HUES48 (cell line): ENCODE measurements around the gene TANK.

Source experiments
- H3K27ac ChIP-seq: one replicate; pipeline ENCODE4 v1.7.0; 2013; ENCODE audit warnings: low read depth, low read length, inconsistent platforms
- H3K27me3 ChIP-seq: 2 replicates; pipeline ENCODE4 v1.6.1; 2013; ENCODE audit warnings: mild to moderate bottlenecking, low read length; ENCODE audit not compliant: control insufficient read depth, insufficient read depth
- H3K36me3 ChIP-seq: 2 replicates; pipeline ENCODE4 v1.6.1; 2013; ENCODE audit warnings: low read length; ENCODE audit not compliant: control insufficient read depth, insufficient read depth
- H3K4me1 ChIP-seq: 2 replicates; pipeline ENCODE4 v1.6.1; 2013; ENCODE audit warnings: mild to moderate bottlenecking, low read length; ENCODE audit not compliant: control insufficient read depth, insufficient read depth
- H3K4me3 ChIP-seq: 2 replicates; pipeline ENCODE4 v1.5.1; 2013; ENCODE audit warnings: mild to moderate bottlenecking, low read depth, low read length
- H3K9ac ChIP-seq: 2 replicates; pipeline ENCODE4 v1.6.1; 2013; ENCODE audit warnings: mild to moderate bottlenecking, low read depth, low read length, moderate library complexity
- H3K9me3 ChIP-seq: 2 replicates; pipeline ENCODE4 v1.6.1; 2013; ENCODE audit warnings: low read length; ENCODE audit not compliant: control insufficient read depth, insufficient read depth

TANK gene

GRCh38 chr2:161152302-161152701 is 7.9 kb upstream of the TANK start:
- no peak overlapping the region for H3K4me3 ChIP-seq
- no peak overlapping the region for H3K9ac ChIP-seq
- no peaks in the 10 kb centered on the region for H3K4me1 ChIP-seq
- H3K36me3 ChIP-seq: no peaks in the 10 kb centered on the region
- peaks cover 26% of the 10 kb centered on the region for H3K9me3 ChIP-seq
- H3K27me3 ChIP-seq: no peaks in the 10 kb centered on the region
- no peak overlapping the region for H3K27ac ChIP-seq

GRCh38 chr2:161158882-161159281 is 1.3 kb upstream of the TANK start:
- peaks cover 7% of the 10 kb centered on the region; the same call in 1 of the 2 replicates for H3K4me1 ChIP-seq
- peaks cover 13% of the 10 kb centered on the region for H3K36me3 ChIP-seq
- H3K4me3 ChIP-seq: no peak overlapping the region
- H3K9ac ChIP-seq: no peak overlapping the region
- no peaks in the 10 kb centered on the region for H3K27me3 ChIP-seq
- no peak overlapping the region for H3K27ac ChIP-seq
- no peaks in the 10 kb centered on the region for H3K9me3 ChIP-seq

- Histone ChIP-seq H3K4me3 (peak overlapping the region; percentile 50), H3K36me3 (peaks cover 16% of the 10 kb centered on the region), H3K4me1 (peaks cover 7% of the 10 kb centered on the region; the same call in 1 of the 2 replicates), H3K27ac (peak overlapping the region; percentile 50), H3K9ac (no peak overlapping the region), H3K9me3 (no peaks in the 10 kb centered on the region), H3K27me3 (no peaks in the 10 kb centered on the region)
These were observed 587 bp upstream of the TANK start for GRCh38 chr2:161159456-161160225.

- Histone ChIP-seq H3K27ac (peak overlapping the region; percentile 91), H3K36me3 (peaks cover 16% of the 10 kb centered on the region), H3K27me3 (no peaks in the 10 kb centered on the region), H3K4me1 (peaks cover 7% of the 10 kb centered on the region; the same call in 1 of the 2 replicates), H3K4me3 (peak overlapping the region; percentile 93), H3K9ac (peak overlapping the region; percentile 95), H3K9me3 (no peaks in the 10 kb centered on the region)
These were observed 962 bp downstream of the TANK start for GRCh38 chr2:161161074-161161706.

- Histone ChIP-seq H3K27ac (no peak overlapping the region), H3K9me3 (no peaks in the 10 kb centered on the region), H3K4me1 (peaks cover 7% of the 10 kb centered on the region; the same call in 1 of the 2 replicates), H3K4me3 (no peak overlapping the region), H3K27me3 (no peaks in the 10 kb centered on the region), H3K9ac (no peak overlapping the region), H3K36me3 (peaks cover 16% of the 10 kb centered on the region)
These were observed 3.2 kb downstream of the TANK start for GRCh38 chr2:161163440-161163839.

- H3K4me3 ChIP-seq: no peak overlapping the region
- H3K9ac ChIP-seq: no peak overlapping the region
- no peaks in the 10 kb centered on the region for H3K9me3 ChIP-seq
- no peak overlapping the region for H3K27ac ChIP-seq
- H3K4me1 ChIP-seq: peaks cover 7% of the 10 kb centered on the region; the same call in 1 of the 2 replicates
- peaks cover 16% of the 10 kb centered on the region for H3K36me3 ChIP-seq
- no peaks in the 10 kb centered on the region for H3K27me3 ChIP-seq
These were observed 3.9 kb downstream of the TANK start for GRCh38 chr2:161164161-161164560.

- H3K27ac ChIP-seq: no peak overlapping the region
- H3K9ac ChIP-seq: no peak overlapping the region
- peaks cover 16% of the 10 kb centered on the region for H3K36me3 ChIP-seq
- H3K27me3 ChIP-seq: no peaks in the 10 kb centered on the region
- no peak overlapping the region for H3K4me3 ChIP-seq
- H3K4me1 ChIP-seq: peaks cover 10% of the 10 kb centered on the region; the same call in 1 of the 2 replicates
- H3K9me3 ChIP-seq: no peaks in the 10 kb centered on the region
These were observed 5.0 kb downstream of the TANK start for GRCh38 chr2:161165266-161165665.

- no peak overlapping the region for H3K27ac ChIP-seq
- H3K9me3 ChIP-seq: no peaks in the 10 kb centered on the region
- no peaks in the 10 kb centered on the region for H3K27me3 ChIP-seq
- H3K4me3 ChIP-seq: no peak overlapping the region
- peaks cover 14% of the 10 kb centered on the region for H3K4me1 ChIP-seq
- peaks cover 16% of the 10 kb centered on the region for H3K36me3 ChIP-seq
- H3K9ac ChIP-seq: no peak overlapping the region
These were observed 5.6 kb downstream of the TANK start for GRCh38 chr2:161165811-161166210.

GRCh38 chr2:161166538-161167409 is 6.5 kb downstream of the TANK start:
- Histone ChIP-seq H3K9me3 (no peaks in the 10 kb centered on the region), H3K27me3 (no peaks in the 10 kb centered on the region), H3K4me1 (peaks cover 13% of the 10 kb centered on the region), H3K27ac (no peak overlapping the region), H3K36me3 (peaks cover 16% of the 10 kb centered on the region), H3K9ac (no peak overlapping the region), H3K4me3 (no peak overlapping the region)

- Histone ChIP-seq H3K4me1 (peaks cover 11% of the 10 kb centered on the region), H3K27ac (no peak overlapping the region), H3K9ac (no peak overlapping the region), H3K9me3 (no peaks in the 10 kb centered on the region), H3K36me3 (no peaks in the 10 kb centered on the region), H3K4me3 (no peak overlapping the region), H3K27me3 (no peaks in the 10 kb centered on the region)
These were observed 9.1 kb downstream of the TANK start for GRCh38 chr2:161169335-161169734.
